GM12891 (cell line): ENCODE results near the gene CREB5.
"Not testable (repeated sequence)": the region's sequence is repeated elsewhere in the genome, so short reads cannot be mapped to it uniquely, and the experiment has no call there.

Experiments used
- DNase-seq: peaks from one replicate; pipeline ENCODE4 v3.0.0; 2011; ENCODE audit warnings: low spot score; ENCODE audit not compliant: insufficient read length
- FAIRE-seq: peaks from 2 replicates; lab custom pipeline; 2011; peaks lifted over from hg19 to GRCh38; lab: Jason Lieb, UNC
- PAX5 ChIP-seq: IDR thresholded peaks from 2 replicates; pipeline ENCODE4 v1.6.1; 2011; ENCODE audit warnings: low read length, moderate library complexity, mild to moderate bottlenecking; ENCODE audit not compliant: insufficient read depth, severe bottlenecking
- POLR2A ChIP-seq: IDR thresholded peaks from 2 replicates; pipeline ENCODE4 v1.6.1; 2011; ENCODE audit warnings: low read depth, low read length, control low read depth
- POLR2AphosphoS5 ChIP-seq: IDR thresholded peaks from 2 replicates; pipeline ENCODE4 v1.6.1; 2011; ENCODE audit warnings: low read depth, low read length, control low read depth
- POU2F2 ChIP-seq: IDR thresholded peaks from 2 replicates; pipeline ENCODE4 v1.6.1; 2011; ENCODE audit warnings: low read depth, mild to moderate bottlenecking, control low read depth, low read length, moderate library complexity
- SPI1 ChIP-seq: IDR thresholded peaks from 2 replicates; pipeline ENCODE4 v1.6.1; 2011; ENCODE audit warnings: low read depth, low read length, control low read depth
- TAF1 ChIP-seq: IDR thresholded peaks from 2 replicates; pipeline ENCODE4 v1.6.1; 2011; ENCODE audit warnings: low read depth, low read length, control low read depth

The CREB5 gene

GRCh38 chr7:28779954-28780353, 367.6 kb downstream of the CREB5 start:
- FAIRE-seq (no peak), DNase-seq (no peak)
- no peak for TF ChIP-seq POU2F2
- TF ChIP-seq POLR2A: no peak
- TF ChIP-seq TAF1: no peak
- no peak for TF ChIP-seq SPI1
- no peak for TF ChIP-seq PAX5
- no peak for TF ChIP-seq POLR2AphosphoS5

GRCh38 chr7:28782362-28782761, 370.0 kb downstream of the CREB5 start:
- no peak for DNase-seq
- TF ChIP-seq SPI1 (0 out of 2 replicates have a peak, but pooled peaks have one; percentile 16), POLR2AphosphoS5 (no peak)
- no peak for FAIRE-seq

- no peak for DNase-seq
- no peak for FAIRE-seq
Observed at GRCh38 chr7:28784171-28784902, 372.0 kb downstream of the CREB5 start.

GRCh38 chr7:28785041-28785995, 373.0 kb downstream of the CREB5 start:
- TF ChIP-seq PAX5 (no peak), SPI1 (no peak), POLR2A (no peak), POU2F2 (no peak), TAF1 (no peak), POLR2AphosphoS5 (no peak)
- FAIRE-seq: no peak
- DNase-seq: no peak

More at GRCh38 chr7:28784171-28784902, 372.0 kb downstream of the CREB5 start:
- TF ChIP-seq POLR2AphosphoS5: no peak

GRCh38 chr7:28786156-28786555, 373.8 kb downstream of the CREB5 start:
- not testable (repeated sequence) for DNase-seq, FAIRE-seq

- TF ChIP-seq POU2F2 (no peak), PAX5 (no peak), POLR2AphosphoS5 (no peak), POLR2A (no peak), TAF1 (no peak), SPI1 (no peak)
- FAIRE-seq: no peak
- no peak for DNase-seq
Observed at GRCh38 chr7:28787106-28787505, 374.8 kb downstream of the CREB5 start.

GRCh38 chr7:28790467-28790866, 378.1 kb downstream of the CREB5 start:
- FAIRE-seq: no peak
- TF ChIP-seq TAF1: no peak
- TF ChIP-seq PAX5: no peak
- no peak for TF ChIP-seq POLR2A
- TF ChIP-seq SPI1: no peak
- no peak for TF ChIP-seq POLR2AphosphoS5
- no peak for TF ChIP-seq POU2F2

GRCh38 chr7:28792858-28793257, 380.5 kb downstream of the CREB5 start:
- FAIRE-seq: peak; percentile 26
- DNase-seq: no peak
- TF ChIP-seq SPI1: peak; percentile 79
- TF ChIP-seq PAX5: no peak

More at GRCh38 chr7:28790467-28790866, 378.1 kb downstream of the CREB5 start:
- DNase-seq: no peak

GRCh38 chr7:28793381-28794085, 381.2 kb downstream of the CREB5 start:
- FAIRE-seq: no peak
- no peak for TF ChIP-seq POLR2AphosphoS5
- TF ChIP-seq POU2F2: no peak
- no peak for TF ChIP-seq SPI1
- no peak for TF ChIP-seq PAX5
- no peak for TF ChIP-seq POLR2A
- no peak for TF ChIP-seq TAF1
- no peak for DNase-seq

GRCh38 chr7:28798274-28798673, 386.0 kb downstream of the CREB5 start:
- no peak for TF ChIP-seq POLR2AphosphoS5
- TF ChIP-seq TAF1: no peak
- TF ChIP-seq POLR2A: no peak
- TF ChIP-seq PAX5: no peak
- TF ChIP-seq SPI1: no peak
- TF ChIP-seq POU2F2: no peak
- no peak for FAIRE-seq

More at GRCh38 chr7:28798274-28798673, 386.0 kb downstream of the CREB5 start:
- DNase-seq: no peak
